AG10803 (cell line): ENCODE measurements around the gene PGBD2.
A peak's percentile ranks its signal among the peaks of the same experiment; 100 is the strongest.

Experiments
- DNase-seq: peaks from one replicate; pipeline ENCODE4 v3.0.0; 2010; ENCODE audit warnings: low read depth
- H3K4me3 ChIP-seq: 2 replicates; pipeline ENCODE4 v1.5.1; 2011; ENCODE audit warnings: mild to moderate bottlenecking, low read length, control low read depth
- CTCF ChIP-seq: conservative IDR thresholded peaks from 2 replicates; pipeline ENCODE4 v1.5.1; 2011; ENCODE audit warnings: mild to moderate bottlenecking, low read length, control low read depth, inconsistent platforms

Gene PGBD2

GRCh38 chr1:248906009-248906752 is at the start of gene PGBD2:
Gene PGBD2 (plus strand): TSS chr1:248906235. CDS start chr1:248913863, 7,628 bp downstream.
- peak; percentile 54 for TF ChIP-seq CTCF
- DNase-seq: peak; percentile 90
- peak within 1 kb of the TSS; percentile 93 for H3K4me3 ChIP-seq

- DNase-seq: no peak
- TF ChIP-seq CTCF: no peak
- H3K4me3 ChIP-seq: no peak overlapping the region
Observed at GRCh38 chr1:248857201-248857600, 48.8 kb upstream of the PGBD2 start.

- no peak for TF ChIP-seq CTCF
- peak overlapping the region; percentile 69 for H3K4me3 ChIP-seq
- no peak for DNase-seq
Observed at GRCh38 chr1:248857749-248858095, 48.3 kb upstream of the PGBD2 start.

- DNase-seq: peak; percentile 74
- peak; percentile 32 for TF ChIP-seq CTCF
- peak overlapping the region; percentile 69 for H3K4me3 ChIP-seq
Observed at GRCh38 chr1:248858096-248858890, 47.7 kb upstream of the PGBD2 start.

- H3K4me3 ChIP-seq: peak within 1 kb of the TSS; percentile 89
- TF ChIP-seq CTCF: no peak
- peak; percentile 97 for DNase-seq
Observed at GRCh38 chr1:248858891-248859889, 46.8 kb upstream of the PGBD2 start, which contains the start of gene ZNF692. Gene ZNF692 (minus strand): TSS chr1:248859085. CDS start chr1:248858309, 776 bp downstream.

GRCh38 chr1:248860007-248860406 is 46.0 kb upstream of the PGBD2 start:
- no peak for DNase-seq
- no peak overlapping the region for H3K4me3 ChIP-seq
- TF ChIP-seq CTCF: no peak
